ENCODE measurements around the gene NDST1.
"Not testable (repeated sequence)": the region's sequence is repeated elsewhere in the genome, so short reads cannot be mapped to it uniquely, and the experiment has no call there.

NDST1 gene

GRCh38 chr5:150468206-150468605 is 39.7 kb upstream of the NDST1 start:
- TF ChIP-seq CTCF (conservative IDR thresholded peaks at IDR 0.05; ENCODE audit: low read depth, low read length), result no peak
- no peak overlapping the region for H3K4me3 ChIP-seq (ENCODE audit: low read depth, low read length)
- no peak for DNase-seq (ENCODE audit: low read depth)

- DNase-seq (ENCODE audit: low read depth), result peak; percentile 98
- H3K4me3 ChIP-seq (ENCODE audit: low read depth, low read length), result no peak overlapping the region
- no peak for TF ChIP-seq CTCF (conservative IDR thresholded peaks at IDR 0.05; ENCODE audit: low read depth, low read length)
Measured at GRCh38 chr5:150469718-150470469, 38.0 kb upstream of the NDST1 start.

- no peak for TF ChIP-seq CTCF (conservative IDR thresholded peaks at IDR 0.05; ENCODE audit: low read depth, low read length)
- DNase-seq (ENCODE audit: low read depth), result peak; percentile 74
- H3K4me3 ChIP-seq (ENCODE audit: low read depth, low read length), result no peak overlapping the region
Measured at GRCh38 chr5:150473673-150474358, 34.1 kb upstream of the NDST1 start.

GRCh38 chr5:150476568-150476967 is 31.4 kb upstream of the NDST1 start:
- DNase-seq (ENCODE audit: low read depth); H3K4me3 ChIP-seq (ENCODE audit: low read depth, low read length): not testable (repeated sequence)

GRCh38 chr5:150479416-150479815 is 28.5 kb upstream of the NDST1 start:
- DNase-seq (ENCODE audit: low read depth), result no peak
- no peak for TF ChIP-seq CTCF (conservative IDR thresholded peaks at IDR 0.05; ENCODE audit: low read depth, low read length)
- H3K4me3 ChIP-seq (ENCODE audit: low read depth, low read length), result no peak overlapping the region

- H3K4me3 ChIP-seq (ENCODE audit: low read depth, low read length), result no peak overlapping the region
- DNase-seq (ENCODE audit: low read depth), result no peak
- no peak for TF ChIP-seq CTCF (conservative IDR thresholded peaks at IDR 0.05; ENCODE audit: low read depth, low read length)
Measured at GRCh38 chr5:150481708-150481965, 26.3 kb upstream of the NDST1 start.

- DNase-seq (ENCODE audit: low read depth), result no peak
- no peak for TF ChIP-seq CTCF (conservative IDR thresholded peaks at IDR 0.05; ENCODE audit: low read depth, low read length)
- no peak overlapping the region for H3K4me3 ChIP-seq (ENCODE audit: low read depth, low read length)
Measured at GRCh38 chr5:150481972-150482406, 25.9 kb upstream of the NDST1 start.

Data from choroid plexus epithelial cell (primary cell).